Right renal cortex interstitium (tissue), 3 donors: ENCODE data around the gene RPAP3. TPM values are rescaled to one million over a fixed set of nuclear protein-coding genes. Genes with fewer than 3 reads are reported as not detected.

Experiments
- DNase-seq, 3 donors: peaks; one replicate each; pipeline ENCODE4 v3.0.0-alpha.2; 2013; ENCODE audit warnings: low read depth in 3 of 3, low spot score in 2 of 3
- polyA plus RNA-seq, 3 donors: library from polyadenylated mRNA; unstranded; fragments of 120-200 nt; gene quantifications; one replicate each; pipeline ENCODE4 v1.2.1, GENCODE V29; 2013; ENCODE audit not compliant: insufficient read length in 3 of 3

Gene RPAP3
- polyA plus RNA-seq, 3 donors = 51.3 to 52.9 (median 51.3) TPM

GRCh38 chr12:47722136-47722834 lies 16.5 kb upstream of the RPAP3 start:
- DNase-seq = no peak

GRCh38 chr12:47721431-47721973 lies 15.7 kb upstream of the RPAP3 start:
- DNase-seq = no peak

- no peak for DNase-seq
Observed at GRCh38 chr12:47718531-47718930, 12.7 kb upstream of the RPAP3 start.

- peak in 2 of 3 donors; percentile 48 to 66 for DNase-seq
Observed at GRCh38 chr12:47717443-47718193, 11.8 kb upstream of the RPAP3 start.

- DNase-seq = no peak
Observed at GRCh38 chr12:47717046-47717442, 11.2 kb upstream of the RPAP3 start.

- DNase-seq = no peak
Observed at GRCh38 chr12:47715877-47716548, 10.2 kb upstream of the RPAP3 start.

- DNase-seq = peak in 2 of 3 donors; percentile 63
Observed at GRCh38 chr12:47715393-47715876, 9.6 kb upstream of the RPAP3 start.

GRCh38 chr12:47714826-47715386 lies 9.1 kb upstream of the RPAP3 start:
- DNase-seq = no peak

GRCh38 chr12:47712171-47712570 lies 6.3 kb upstream of the RPAP3 start:
- no peak for DNase-seq

- DNase-seq = no peak
Observed at GRCh38 chr12:47711448-47711847, 5.6 kb upstream of the RPAP3 start.

GRCh38 chr12:47710278-47710677 lies 4.4 kb upstream of the RPAP3 start:
- DNase-seq = no peak

- no peak for DNase-seq
Observed at GRCh38 chr12:47709671-47710070, 3.8 kb upstream of the RPAP3 start.

- no peak for DNase-seq
Observed at GRCh38 chr12:47709237-47709636, 3.4 kb upstream of the RPAP3 start.

- DNase-seq = no peak
Observed at GRCh38 chr12:47707905-47708543, 2.2 kb upstream of the RPAP3 start.

- DNase-seq = no peak
Observed at GRCh38 chr12:47707355-47707754, 1.5 kb upstream of the RPAP3 start.

- no peak for DNase-seq
Observed at GRCh38 chr12:47705229-47705565, 633 bp downstream of the RPAP3 start.

- no peak for DNase-seq
Observed at GRCh38 chr12:47704719-47705118, 1.1 kb downstream of the RPAP3 start.

GRCh38 chr12:47700263-47700662 lies 5.6 kb downstream of the RPAP3 start:
- no peak for DNase-seq

GRCh38 chr12:47698631-47699030 lies 7.2 kb downstream of the RPAP3 start:
- DNase-seq = no peak

- no peak for DNase-seq
Observed at GRCh38 chr12:47698055-47698454, 7.8 kb downstream of the RPAP3 start.

GRCh38 chr12:47689215-47689614 lies 16.6 kb downstream of the RPAP3 start:
- DNase-seq = no peak
